ENCODE results near the gene LINC00632. TPM values are rescaled to one million over a fixed set of nuclear protein-coding genes. Genes with fewer than 3 reads are reported as not detected.

LINC00632 gene
- total RNA-seq, 4 donors from 2014 or later, result 16.7 to 74.6 (median 32.6) TPM

- DNase-seq, result no peak
- no peak for TF ChIP-seq POLR2A (IDR thresholded peaks at IDR 0.05)
- no peak for TF ChIP-seq CTCF (IDR thresholded peaks at IDR 0.05)
- Histone ChIP-seq H3K27ac (no peak overlapping the region), H3K27me3 (no peaks in the 10 kb centered on the region), H3K9me3 (no peaks in the 10 kb centered on the region), H3K4me3 (replicated peaks in 1 of 3) (no peak overlapping the region), H3K36me3 (no peaks in the 10 kb centered on the region), H3K4me1 (no peaks in the 10 kb centered on the region)
- intact Hi-C loops (cut with DNase I), result no loop called here
- 85 to 91% methylated on average over 3 of the region's 3 CpGs for WGBS, 2 donors
Observed at GRCh38 chrX:140821280-140821679, 111.7 kb downstream of the LINC00632 start.

- DNase-seq, result no peak
- Histone ChIP-seq H3K27ac (no peak overlapping the region), H3K27me3 (no peaks in the 10 kb centered on the region), H3K4me3 (replicated peaks in 1 of 3) (no peak overlapping the region), H3K9me3 (no peaks in the 10 kb centered on the region), H3K36me3 (no peaks in the 10 kb centered on the region), H3K4me1 (no peaks in the 10 kb centered on the region)
- intact Hi-C loops (cut with DNase I), result no loop called here
- TF ChIP-seq POLR2A (IDR thresholded peaks at IDR 0.05), result no peak
- no peak for TF ChIP-seq CTCF (IDR thresholded peaks at IDR 0.05)
- WGBS, 2 donors, result 56 to 61% methylated on average over 1 of the region's 1 CpG
Observed at GRCh38 chrX:140822184-140822583, 112.6 kb downstream of the LINC00632 start.

- H3K36me3 ChIP-seq, result no peaks in the 10 kb centered on the region
- intact Hi-C loops (cut with DNase I), result no loop called here
- no peak overlapping the region for H3K27ac ChIP-seq
- 49 to 55% methylated on average over 3 of the region's 3 CpGs for WGBS, 2 donors
- TF ChIP-seq POLR2A (IDR thresholded peaks at IDR 0.05) (no peak), CTCF (IDR thresholded peaks at IDR 0.05) (no peak)
- no peak overlapping the region for H3K4me3 ChIP-seq (replicated peaks in 1 of 3)
- no peaks in the 10 kb centered on the region for H3K9me3 ChIP-seq
- no peaks in the 10 kb centered on the region for H3K27me3 ChIP-seq
- no peak for DNase-seq
- H3K4me1 ChIP-seq, result no peaks in the 10 kb centered on the region
Observed at GRCh38 chrX:140822861-140823260, 113.3 kb downstream of the LINC00632 start.

- no peak for DNase-seq
- H3K9me3 ChIP-seq, result no peaks in the 10 kb centered on the region
- H3K27me3 ChIP-seq, result no peaks in the 10 kb centered on the region
- intact Hi-C loops (cut with DNase I), result no loop called here
- WGBS, 2 donors, result 80 to 84% methylated on average over 2 of the region's 2 CpGs
- no peaks in the 10 kb centered on the region for H3K36me3 ChIP-seq
- H3K27ac ChIP-seq, result no peak overlapping the region
- no peak overlapping the region for H3K4me3 ChIP-seq (replicated peaks in 1 of 3)
- no peak for TF ChIP-seq CTCF (IDR thresholded peaks at IDR 0.05)
- no peak for TF ChIP-seq POLR2A (IDR thresholded peaks at IDR 0.05)
- H3K4me1 ChIP-seq, result no peaks in the 10 kb centered on the region
Observed at GRCh38 chrX:140836874-140837273, 127.3 kb downstream of the LINC00632 start.

Other genes with a start within 250 kb of the LINC00632 start
- under 1 TPM in 1 of 4 donors, not detected in 3; 0.63 TPM for gene SOX3, start 204.7 kb upstream of the LINC00632 start, total RNA-seq

All from thyroid gland (tissue), 4 donors.